HG02981 (cell line): ENCODE results near the gene NUP93.
"Not testable (repeated sequence)": the region's sequence is repeated elsewhere in the genome, so short reads cannot be mapped to it uniquely, and the experiment has no call there.

Source experiments
- ATAC-seq: cut with Tn5 transposase; IDR thresholded peaks from one replicate; pipeline ENCODE4 v1.9.1; 2021; ENCODE audit warnings: mild to moderate bottlenecking, moderate library complexity; ENCODE audit not compliant: unreplicated experiment

The NUP93 gene

DNA sequence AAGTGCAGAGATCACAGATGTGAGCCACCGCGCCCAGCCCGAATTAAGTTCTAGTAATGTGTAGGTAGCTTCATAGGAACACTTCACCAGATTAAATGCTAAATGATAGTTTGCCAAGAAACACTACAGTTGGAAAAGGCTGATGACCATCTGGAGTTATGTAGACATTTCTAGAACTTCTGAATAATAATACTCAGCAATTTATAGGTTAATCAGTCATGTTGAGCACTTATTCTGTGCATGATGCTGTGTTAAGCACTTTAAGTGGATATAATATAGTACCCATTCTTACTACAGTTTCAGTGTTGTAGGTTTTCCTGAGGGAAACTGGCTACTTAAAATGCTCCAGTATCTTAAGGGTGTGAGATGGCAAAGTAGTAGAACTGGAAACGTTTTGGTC lies 45.2 kb downstream of the NUP93 start:
- ATAC-seq, result no peak

- no peak for ATAC-seq
Observed at GRCh38 chr16:56776562-56776961, 46.6 kb downstream of the NUP93 start.

GRCh38 chr16:56777001-56777400 lies 47.1 kb downstream of the NUP93 start:
- no peak for ATAC-seq

GRCh38 chr16:56777482-56777881 lies 47.6 kb downstream of the NUP93 start:
- no peak for ATAC-seq

GRCh38 chr16:56779906-56780305 lies 50.0 kb downstream of the NUP93 start:
- ATAC-seq, result no peak

GRCh38 chr16:56780646-56781045 lies 50.7 kb downstream of the NUP93 start:
- no peak for ATAC-seq

GRCh38 chr16:56781528-56781961 lies 51.6 kb downstream of the NUP93 start:
- ATAC-seq, result no peak

- no peak for ATAC-seq
Observed at GRCh38 chr16:56783344-56783743, 53.4 kb downstream of the NUP93 start.

DNA sequence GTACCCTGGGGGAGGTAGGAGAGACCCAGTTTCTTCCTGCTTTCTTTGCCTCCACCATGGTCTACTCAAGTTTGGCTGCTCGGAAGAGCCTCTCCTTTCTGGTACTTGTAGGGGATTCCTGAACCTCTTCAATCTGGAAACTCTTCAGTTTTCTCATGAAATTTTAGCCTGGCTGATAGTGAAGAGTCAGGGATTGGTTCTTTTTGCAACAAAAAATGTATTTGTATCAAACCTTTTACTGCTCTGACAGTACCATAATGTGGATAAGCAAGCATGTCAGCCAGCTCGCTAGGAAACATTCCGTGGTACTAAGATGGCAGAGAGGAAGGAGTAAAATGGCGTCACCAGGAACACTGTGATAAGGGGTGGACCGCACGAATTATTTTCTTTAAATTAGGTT lies 55.4 kb downstream of the NUP93 start:
- no peak for ATAC-seq

DNA sequence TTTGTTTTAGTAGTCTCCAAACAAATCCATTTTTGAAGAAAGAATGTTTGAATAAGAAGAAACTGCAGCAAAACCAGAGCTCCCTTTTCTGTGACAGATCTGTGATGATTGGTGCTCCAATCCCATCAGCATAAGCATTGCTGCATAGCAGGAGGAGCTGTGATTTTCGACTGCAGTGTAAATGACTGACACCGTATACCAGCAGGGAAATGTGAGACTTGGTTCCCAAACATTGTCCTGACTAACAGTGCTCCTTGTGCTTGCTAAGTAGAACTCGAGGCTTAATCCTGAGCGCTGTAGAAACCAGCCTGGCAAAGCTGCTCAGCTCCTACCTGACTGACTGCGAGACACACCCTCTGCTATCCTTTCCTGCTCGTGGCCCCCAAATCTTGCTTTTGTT lies 57.2 kb downstream of the NUP93 start:
- ATAC-seq, result no peak

- ATAC-seq, result no peak
Observed at GRCh38 chr16:56788435-56788834, 58.5 kb downstream of the NUP93 start.

DNA sequence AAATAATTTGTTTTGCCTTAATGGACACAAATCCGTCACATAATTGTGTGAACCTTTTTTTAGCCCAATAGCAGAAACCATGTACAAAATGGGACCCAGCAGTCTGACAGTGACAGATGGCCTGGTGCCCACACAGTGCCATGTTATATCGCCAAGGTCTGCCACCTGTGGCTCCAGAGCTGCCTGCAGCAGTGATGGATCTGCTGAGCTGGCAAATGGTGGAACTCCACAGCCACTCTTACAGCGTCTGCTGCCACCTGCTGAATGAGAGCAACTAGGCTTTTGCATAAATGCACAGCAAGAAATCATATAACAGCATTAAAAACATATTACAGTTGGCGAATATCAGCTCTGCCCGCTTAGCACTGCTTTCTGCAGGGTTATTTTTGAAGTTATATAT lies 59.4 kb downstream of the NUP93 start:
- no peak for ATAC-seq

DNA sequence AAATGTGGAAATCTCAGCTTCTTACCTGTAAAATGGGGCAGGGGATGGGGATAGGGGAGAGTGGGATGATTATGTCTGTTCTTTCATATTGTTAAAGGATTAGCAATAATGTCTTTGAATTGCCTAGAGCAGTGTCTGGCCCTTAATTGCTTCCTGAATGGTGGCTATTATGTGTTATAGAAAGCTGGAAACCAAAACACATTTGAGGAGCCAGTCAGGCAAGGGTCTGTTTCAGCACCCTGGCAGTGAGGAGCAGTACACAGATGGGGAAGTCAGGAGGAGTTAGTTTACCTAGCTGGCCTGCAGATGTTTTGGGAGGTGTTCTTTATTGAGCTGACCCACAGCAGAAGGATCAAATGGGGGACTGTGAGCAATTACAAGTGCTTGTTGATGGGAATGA lies 63.0 kb downstream of the NUP93 start:
- no peak for ATAC-seq

GRCh38 chr16:56793492-56793891 lies 63.6 kb downstream of the NUP93 start:
- no peak for ATAC-seq

DNA sequence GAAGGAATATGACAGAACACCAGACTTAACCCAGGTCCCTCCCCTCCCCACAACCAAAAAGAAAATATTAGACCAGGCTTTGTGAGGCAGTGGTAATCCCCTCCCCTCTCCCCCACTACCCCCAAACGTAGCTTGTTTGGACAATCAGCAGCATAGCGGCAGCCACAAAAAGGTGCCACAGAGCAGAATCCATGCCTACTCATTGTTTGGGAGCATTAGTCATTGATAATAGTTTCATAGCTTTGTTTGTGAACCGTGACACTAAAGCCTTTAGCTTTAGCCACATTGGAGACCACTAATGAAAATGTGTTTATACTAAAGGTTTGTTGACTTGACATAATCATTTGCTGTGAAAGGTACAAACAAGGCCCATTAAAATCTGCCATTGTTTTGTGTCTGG lies 65.1 kb downstream of the NUP93 start:
- no peak for ATAC-seq

- not testable (repeated sequence) for ATAC-seq
Observed at GRCh38 chr16:56797038-56797437, 67.1 kb downstream of the NUP93 start.

DNA sequence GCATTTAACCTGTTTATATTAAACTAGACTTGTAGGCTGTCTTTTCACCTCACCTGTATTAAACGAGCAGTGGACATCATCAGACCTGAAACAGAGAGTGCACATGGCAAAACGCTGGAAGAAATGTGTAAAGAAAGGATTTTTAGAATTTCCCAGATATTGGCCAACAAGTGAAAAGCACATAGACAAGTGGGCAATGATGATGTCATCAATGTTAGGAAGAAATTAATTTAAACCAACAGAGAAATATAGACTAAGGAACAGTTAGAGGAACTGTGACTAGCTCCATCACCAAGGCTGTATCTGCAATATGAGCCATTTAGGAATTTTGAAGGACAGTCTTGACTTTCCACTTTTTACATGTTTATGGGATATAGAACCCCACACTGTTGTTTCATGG lies 67.9 kb downstream of the NUP93 start:
- no peak for ATAC-seq

DNA sequence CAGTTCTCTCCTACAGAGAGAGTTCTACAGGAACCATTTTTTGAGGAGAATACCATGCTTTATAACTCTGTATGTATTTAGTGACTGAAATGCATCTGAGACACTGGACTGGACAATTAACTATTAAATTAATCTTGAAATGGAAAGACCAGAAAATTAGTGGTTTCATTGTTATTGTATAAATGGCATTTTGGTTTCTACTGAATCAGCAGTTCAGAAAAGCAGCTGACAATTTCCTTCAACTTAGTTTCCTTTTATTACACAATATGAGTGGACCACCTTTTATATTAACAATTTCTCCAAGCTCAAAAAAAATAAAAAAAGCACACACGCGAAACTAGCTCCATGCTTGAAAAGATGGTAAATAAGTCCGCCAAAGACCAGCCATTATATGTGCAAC lies 69.0 kb downstream of the NUP93 start:
- no peak for ATAC-seq

- ATAC-seq, result no peak
Observed at GRCh38 chr16:56800355-56800754, 70.4 kb downstream of the NUP93 start.

GRCh38 chr16:56801762-56802161 lies 71.8 kb downstream of the NUP93 start:
- no peak for ATAC-seq

DNA sequence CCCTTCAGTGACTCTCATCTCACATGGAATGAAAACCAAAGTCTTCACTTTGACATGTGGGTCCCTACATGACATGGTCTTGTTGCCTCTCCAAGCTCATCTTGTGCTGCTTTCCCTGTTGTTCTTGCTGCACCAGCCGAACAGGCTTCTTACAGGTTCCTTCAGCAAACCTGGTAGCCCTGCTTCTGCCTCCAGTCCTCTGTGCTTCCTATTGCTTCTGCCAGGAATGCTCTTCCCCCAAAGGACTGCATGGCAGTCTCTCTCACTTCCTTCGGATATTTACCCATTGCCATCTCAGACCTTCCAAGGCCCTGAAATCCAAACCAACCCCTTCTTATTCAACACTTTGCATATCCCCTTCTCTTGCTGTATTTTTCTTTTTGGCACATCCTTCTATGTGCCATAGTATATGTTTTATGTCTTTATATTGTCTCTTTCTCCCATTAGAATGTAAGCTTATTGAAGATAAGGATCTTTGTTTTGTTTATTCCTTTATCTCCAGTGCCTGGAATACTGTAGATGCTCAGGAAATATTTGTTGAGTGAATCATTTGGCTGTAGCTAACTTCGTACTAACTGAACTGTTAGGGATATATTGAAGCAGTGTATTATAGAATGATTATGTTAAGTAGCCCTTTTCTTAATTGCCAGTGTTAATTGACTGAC lies 77.2 kb downstream of the NUP93 start:
- ATAC-seq, result no peak

GRCh38 chr16:56807676-56808067 lies 77.7 kb downstream of the NUP93 start:
- not testable (repeated sequence) for ATAC-seq

- ATAC-seq, result no peak
Observed at GRCh38 chr16:56810954-56811353, 81.0 kb downstream of the NUP93 start.
